ENCODE measurements around the gene PCBP3. TPM values are rescaled to one million over a fixed set of nuclear protein-coding genes. Genes with fewer than 3 reads are reported as not detected.

The PCBP3 gene
- total RNA-seq, 1 donor from 2014 or later: not detected

DNA sequence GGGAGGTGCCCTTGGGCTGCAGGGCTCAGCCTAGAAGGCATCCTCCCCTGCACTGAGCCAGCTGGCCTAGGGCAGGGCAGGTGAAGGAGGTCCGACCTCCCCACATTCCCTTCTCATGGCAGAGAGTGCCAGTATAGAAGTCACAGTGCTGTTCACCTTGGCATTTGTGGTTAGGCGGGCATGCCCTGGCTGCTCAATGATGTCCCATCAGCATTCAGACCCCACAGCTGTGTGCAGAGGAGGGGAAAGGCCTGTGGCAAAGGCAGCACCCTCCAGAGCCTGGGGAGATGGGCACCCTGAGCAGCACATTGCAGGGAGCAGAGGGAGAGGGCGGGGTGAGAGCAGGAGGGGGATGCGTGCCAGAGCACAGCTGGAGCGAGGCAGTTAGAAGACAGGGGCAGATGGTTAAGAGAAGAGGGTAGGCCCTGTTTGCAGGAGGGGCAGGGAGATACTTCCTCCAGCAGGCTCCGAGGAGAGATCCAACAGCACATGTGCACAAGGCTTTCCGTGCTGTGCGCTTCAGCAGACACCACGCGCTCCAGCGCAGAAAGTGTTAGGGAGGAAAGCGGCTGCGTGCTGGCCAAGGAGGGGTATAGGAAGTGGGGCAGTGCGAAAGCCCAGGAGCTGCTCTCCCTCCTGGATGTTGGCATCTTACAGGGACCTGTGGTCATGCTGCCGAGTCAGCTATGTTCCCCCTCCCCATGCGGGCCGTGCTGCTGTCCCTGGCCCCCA is 294.4 kb downstream of the PCBP3 start:
- DNase-seq: no peak

DNA sequence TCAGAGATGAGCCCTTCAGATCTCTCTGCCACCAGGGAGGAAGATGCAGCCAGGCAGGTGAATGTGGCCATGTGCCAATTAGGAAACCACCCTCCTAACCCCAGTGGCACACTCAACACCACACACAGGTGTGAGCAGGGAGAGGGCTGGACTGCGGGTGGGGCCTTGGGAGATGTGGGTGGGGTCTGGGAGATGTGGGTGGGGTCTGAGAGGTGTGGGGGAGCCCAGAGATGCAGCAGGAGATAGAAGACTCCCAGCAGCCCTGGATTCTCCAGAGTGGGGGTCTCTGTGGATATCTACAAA is 294.9 kb downstream of the PCBP3 start:
- no peak for DNase-seq

DNA sequence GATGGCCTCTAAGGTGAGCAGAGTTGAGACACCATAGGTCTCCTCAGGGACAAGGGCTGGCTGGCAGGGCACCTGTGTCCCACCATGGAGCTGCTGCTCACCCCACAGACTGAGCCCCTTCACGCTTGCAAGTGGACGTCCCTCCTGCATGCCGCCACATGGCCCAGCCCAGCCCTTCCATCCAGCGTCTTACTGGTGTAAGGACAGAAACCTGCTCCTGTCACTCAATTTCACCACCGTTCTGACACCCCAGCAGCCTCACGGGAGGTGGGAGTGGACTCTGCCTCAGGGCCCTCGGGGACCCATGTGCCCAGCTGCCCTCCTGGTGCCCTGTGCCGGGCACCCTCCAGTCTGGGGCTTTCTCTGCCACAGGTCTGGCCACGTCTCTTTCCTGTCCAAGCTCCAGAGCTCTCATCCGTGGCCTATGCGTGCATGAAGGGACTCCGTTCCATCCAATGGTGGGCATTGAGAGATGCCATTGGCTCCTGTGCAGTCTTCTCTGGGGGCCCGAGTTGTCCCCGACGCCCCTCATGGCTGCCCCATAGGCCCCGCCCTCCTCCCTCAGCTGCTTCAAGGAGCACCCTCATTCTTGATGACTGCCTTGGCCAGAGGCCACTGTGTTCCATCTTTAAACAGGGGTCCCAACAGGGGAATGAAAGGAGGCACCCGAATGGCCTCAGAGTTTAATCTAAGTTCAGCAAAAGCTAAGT is 295.4 kb downstream of the PCBP3 start:
- no peak for DNase-seq

DNA sequence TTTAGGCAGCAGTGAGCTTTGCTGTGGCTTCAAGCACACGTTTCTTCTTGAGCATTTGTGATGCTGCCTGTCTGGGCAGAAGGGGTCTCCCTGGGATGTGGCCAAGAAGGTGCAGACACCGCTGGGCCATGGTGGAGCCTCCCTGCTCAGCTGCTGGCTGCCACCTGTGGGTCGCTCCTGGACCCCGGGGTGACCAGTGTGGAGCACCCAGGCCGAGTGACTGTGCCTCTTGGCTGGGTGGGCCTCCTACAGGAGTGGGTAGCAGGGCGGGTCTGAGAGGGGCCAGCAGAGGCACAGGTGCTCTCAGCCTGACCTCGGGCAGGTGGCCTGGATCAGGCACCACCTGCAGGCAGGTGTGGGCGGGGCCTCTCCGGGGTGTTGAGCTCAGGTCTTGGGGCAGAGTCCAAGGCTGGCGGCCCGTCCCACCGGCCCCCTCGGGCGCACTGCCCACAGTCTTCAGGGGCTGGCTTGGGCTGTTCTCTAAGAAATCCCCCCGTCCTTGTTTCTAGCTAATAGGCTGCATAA is 296.1 kb downstream of the PCBP3 start:
- no peak for DNase-seq

DNA sequence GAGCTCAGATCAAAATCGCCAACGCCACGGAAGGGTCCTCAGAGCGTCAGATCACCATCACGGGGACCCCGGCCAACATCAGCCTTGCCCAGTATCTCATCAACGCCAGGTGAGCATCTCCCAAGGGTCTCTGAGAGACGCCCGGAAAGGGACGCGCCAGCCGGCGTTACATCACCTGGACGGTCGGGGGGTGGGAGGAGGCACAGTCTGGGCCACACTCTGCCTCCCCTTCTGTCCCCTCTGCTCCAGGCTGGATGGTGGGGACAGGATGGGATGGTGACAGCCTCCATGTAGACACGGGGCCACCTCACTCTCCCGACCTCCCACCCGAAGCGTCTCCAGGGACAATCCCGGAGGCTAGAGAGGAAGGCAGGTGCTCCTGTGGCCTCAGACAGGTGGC is 296.6 kb downstream of the PCBP3 start:
- DNase-seq: no peak

DNA sequence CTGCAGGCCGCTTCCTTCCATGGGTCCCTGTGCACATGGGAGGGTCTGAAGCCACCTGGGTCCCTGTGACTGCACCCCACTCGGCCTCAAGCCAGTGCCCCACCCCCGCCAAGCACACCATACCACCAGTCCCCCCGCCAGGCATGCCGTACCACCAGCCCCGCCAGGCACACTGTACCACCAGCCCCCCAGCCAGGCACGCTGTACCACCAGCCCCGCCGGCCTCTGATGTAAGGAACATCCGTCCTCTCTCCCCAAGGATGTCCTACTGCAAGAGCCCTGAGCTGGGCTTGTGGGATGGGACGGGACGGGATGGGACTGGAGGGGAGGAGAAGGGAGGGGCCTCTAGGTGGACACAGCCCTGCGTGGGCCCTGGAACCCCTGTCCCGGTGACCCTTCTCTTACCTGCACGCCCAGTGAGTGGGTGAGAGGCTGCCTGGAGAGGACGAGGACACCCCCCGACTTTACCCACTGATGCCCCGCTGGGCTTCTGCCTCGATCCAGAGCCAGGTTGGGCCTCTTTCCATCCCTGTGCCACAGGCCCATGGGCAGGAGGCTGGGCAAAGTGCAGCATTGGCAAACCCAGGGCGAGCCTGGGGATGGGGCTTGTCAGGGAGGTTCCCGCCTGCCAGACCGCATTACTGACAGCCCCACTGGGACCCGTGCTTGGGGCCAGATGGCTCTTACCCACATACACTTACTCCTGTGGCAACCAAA is 297.3 kb downstream of the PCBP3 start:
- DNase-seq: no peak

DNA sequence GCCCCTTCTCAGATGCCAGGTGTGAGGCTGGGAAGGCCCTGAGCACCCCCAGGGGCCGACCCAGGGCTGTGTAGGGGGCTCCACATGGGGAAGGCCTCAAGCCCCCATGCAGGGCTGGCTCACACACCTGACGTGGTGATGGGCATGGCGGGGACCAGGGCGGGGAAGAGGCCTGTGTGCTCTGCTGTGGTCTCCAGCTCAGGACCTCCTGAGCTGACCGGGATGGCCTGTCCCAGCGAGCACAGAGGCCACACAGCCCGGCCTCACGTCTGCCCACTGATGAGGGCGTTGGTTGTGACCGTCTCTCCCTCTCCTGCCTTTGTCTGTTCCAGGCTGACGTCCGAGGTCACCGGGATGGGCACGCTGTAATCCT is 297.8 kb downstream of the PCBP3 start:
- no peak for DNase-seq

DNA sequence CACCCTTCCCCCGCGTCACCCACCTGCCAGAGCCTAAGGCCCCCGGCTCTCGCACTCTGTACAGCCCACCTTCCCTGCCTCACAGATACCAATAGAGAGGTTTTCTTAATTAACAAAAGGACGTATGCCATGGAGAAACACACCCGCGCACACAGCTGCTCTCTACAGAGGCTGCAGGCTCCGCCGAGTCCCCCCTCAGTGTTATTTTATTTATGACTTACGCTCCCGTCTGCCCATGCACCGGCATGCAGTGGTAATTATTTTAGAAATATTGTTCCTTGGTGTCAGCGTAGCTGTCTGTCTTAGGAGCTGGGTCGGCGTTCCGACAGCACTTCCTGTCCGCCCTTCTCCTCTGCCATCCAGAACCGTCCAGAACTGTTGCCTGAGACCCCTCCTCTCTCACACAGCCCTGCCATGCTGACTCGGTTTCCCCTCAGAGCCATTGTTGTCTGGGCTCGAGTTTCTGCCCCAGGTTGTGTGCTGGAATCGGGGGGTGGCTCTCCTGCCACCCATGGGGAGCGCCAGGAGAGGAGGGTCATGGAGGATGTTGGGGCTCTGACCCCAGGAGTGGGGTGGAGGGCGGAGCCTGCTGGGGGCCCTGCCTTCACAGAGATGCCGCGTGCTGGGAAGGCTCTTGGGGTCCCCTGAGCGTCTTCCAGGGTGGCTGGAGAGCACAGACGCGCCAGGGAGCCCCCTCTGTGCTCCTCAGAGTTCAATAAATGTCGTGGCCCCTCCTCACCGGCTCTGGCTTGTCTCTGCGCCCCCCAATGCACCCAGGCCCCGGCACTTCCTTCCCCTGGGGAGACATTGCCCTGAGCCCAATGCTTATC is 298.4 kb downstream of the PCBP3 start:
- no peak for DNase-seq

DNA sequence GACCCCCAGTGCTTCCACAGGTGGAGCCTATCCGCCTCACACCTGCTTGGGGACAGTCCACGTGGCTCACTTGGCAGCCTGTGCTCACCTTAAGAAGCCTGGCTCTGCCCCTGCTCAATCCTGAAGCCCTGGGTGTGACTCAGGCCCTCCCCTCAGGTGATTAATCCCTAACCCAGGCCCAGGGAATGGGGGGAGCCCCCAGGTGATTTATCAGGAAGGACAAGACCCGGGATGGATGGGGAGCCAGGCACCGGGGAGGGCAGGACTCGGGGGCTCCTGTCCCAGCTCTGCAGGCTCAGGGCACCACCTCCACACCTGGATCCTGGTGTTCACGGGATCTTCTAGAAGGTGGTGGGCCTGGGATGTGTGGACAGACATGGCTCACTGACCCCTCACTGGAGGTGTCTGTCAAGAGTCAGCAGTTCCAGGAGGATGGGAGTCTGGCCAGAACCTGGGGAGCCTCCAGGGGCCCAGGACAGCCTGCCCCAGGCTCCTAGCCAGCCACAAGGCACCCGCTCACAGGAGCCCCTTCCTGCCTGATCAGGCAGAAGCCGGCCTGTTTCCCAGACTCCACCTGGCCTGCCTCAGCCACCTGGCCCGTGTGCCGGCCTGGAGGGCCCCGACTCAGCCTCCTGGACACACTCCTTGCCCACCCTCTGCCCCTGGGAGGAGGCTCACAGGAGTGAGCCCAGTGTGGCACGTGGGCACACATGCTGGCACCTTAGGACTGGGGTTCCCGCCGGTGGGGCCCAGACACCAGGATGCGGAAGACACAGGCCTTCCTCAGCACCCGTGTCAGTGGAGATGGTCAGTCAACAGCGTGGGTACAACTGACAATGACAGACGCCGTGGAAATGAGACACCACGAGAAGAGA is 299.5 kb downstream of the PCBP3 start:
- DNase-seq: no peak

DNA sequence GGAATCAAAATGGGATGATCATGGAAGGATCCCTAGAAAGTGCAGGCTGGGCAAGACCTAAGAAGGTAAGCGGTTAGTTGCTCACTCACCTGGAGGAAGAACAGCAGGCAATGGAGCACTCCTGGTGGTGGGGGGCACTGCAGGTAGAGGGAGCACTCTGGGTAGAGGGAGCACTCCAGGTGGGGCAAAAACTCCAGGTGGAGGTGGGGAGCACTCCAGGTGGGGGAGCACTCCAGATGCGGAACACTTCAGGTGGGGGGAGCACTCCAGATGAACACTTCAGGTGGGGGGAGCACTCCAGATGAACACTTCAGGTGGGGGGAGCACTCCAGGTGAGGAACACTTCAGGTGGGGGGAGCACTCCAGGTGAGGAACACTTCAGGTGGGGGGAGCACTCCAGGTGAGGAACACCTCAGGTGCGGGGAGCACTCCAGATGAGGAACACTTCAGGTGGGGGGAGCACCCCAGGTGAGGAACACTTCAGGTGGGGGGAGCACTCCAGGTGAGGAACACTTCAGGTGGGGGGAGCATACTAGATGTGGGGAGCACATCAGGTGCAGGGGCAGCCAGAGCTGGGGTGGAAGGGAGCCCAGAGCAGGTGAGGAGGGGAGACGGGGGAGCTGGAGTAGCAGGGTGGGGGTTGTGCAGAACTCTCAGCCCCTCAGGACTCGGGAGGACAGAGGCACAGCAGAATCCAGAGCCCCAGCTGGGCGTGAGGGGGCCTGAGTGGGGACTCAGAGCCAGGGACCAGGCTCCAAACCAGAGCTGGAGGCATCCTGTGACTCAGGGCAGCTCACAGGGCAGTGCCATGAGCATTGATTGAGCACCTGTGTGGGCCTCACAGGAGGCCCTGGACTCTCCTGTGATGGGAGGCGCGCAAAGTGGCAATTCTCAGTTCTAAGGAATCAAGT is 300.4 kb downstream of the PCBP3 start:
- DNase-seq: no peak

DNA sequence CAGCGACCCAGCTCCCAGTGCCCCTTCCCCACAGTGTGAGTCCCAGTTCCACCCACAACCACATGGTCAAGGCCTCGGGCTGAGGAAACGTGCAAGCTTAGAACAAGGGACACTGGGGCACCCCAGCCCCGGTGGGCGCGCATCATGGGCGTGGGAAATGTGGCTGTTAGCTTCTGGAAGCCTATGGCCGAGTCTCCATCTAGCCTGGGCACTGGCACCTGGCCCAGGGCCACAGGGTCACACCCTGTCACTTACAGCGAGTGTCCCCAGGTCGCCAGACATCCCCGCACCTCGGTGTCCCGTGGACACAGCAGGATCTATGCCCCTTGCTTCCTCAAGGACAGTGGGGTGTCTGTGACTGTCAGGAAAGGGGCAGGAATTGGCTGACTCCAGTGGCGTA is 301.1 kb downstream of the PCBP3 start:
- DNase-seq: no peak

DNA sequence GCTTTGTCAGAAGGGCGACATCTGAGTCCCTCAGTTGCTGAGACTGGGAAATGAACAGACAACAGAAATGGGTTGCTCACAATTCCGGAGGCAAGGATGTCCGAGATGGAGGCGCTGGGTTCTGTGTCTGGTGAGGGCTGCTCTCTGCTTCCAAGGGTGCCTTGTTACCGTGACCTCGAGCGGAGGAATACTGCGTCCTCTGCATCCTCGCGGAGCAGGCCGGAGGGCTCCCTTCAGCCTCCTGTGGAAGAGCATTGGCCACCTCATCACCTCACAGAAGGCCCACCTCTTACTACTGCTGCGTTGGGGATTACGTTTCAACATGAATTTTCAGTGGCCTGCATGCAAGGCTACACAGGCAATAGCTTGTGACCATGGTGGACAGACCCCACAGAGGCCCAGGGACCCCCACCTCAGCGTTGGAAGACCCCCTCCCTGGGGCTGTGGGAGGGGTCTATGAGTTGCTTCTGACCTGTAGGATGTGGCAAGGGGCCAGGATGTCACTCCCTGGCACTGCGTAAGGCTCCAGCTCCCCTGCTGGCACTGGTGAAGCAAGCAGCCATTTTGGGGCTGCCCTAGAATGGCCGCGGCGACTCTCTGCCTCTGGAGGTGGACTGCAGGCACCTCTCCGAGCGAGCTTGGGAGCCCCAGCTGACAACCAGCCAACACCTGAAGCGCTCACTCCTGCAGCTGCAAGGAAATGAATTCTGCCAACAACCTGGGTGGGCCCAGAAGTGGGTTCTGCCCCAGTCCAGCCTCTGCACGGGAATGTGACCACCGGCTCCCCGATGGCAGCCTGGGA is 301.7 kb downstream of the PCBP3 start:
- DNase-seq: no peak

DNA sequence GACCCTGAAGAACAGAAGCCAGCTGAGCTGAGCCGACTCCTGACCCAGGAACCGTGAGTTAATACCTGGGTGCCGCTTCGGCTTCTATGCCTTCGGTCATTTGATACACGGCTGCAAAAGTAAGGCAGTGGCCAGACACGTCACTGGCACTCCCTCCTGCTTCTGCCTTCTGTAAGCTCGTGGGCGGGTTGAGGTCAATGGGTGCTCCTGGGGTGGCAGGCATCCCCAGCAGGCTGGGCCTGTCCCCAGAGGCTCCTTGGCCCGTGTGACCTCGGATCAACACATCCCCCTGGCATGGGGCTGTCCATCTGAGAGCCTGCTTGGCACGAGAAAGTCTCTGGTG is 302.3 kb downstream of the PCBP3 start:
- no peak for DNase-seq

DNA sequence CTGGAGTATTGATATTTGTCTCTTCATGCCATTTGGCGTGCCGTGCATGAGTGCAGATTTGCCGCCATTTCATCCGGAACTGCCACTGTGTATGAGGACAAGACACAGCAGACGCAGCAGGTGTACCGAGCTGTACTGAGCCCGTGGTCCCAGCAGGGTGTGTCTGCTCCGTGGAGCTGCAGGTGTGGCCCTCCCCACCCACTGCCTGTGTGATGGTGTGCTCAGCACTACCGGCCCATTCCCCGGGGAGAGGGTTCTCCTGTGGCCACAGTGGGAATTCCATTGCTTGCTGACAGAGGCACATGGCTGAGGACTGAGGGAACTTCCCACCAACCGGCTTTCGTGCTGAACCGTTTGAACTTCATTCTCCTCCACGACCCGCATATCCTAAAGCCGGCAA is 303.8 kb downstream of the PCBP3 start:
- DNase-seq: no peak

DNA sequence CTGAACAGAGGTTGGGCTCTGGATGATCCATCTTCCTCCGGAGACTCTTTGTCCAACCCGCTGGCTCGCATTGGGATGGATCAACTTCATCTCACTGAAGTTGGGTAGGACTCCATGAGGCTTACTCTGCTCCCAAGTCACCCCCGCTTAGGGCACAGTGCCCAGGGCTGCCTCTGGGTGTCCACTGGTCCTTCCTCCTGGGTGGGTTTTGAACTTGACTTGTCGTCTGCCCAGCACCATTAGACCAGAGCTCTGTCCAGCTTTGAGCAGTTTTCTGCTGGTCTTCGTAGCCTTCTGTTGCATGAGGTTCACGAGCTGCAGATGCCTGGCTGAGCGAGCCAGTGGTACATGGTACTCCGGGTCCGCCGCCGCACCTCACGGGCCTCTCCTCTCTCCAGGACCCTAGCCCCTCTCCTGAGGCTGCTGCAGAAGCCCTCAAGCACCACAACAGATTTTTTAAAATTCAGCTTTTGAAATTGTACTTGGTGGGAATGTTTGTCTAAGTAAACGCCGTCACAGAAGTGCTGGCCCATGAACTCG is 304.3 kb downstream of the PCBP3 start:
- no peak for DNase-seq

DNA sequence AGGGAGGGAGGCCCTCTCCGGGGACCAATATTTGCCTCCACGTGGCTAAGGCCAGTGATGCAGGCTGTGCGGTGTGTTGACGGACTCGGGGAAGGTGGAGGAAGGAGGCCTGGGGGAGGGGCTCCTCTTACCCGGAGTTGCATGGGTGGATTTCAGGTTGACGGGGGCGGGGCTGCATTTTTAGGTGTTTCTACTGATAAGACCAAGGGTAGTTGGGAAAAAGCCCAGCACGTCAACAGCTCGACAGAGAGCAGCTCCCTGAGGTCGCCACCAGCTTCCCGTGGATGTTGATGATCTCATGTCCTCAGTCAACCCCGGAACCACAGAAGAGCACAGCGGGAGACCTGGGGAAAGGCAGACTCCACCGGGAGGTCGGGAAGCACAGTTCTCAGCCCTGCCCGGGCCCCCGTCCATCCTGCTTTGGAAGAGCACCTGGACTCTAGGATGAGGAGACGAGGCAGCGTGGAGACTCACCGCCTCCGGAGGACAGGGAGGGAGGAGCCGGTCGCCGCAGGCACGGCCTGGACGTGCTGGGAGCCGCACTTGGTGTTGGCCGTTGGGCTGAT is 305.1 kb downstream of the PCBP3 start:
- DNase-seq: no peak

DNA sequence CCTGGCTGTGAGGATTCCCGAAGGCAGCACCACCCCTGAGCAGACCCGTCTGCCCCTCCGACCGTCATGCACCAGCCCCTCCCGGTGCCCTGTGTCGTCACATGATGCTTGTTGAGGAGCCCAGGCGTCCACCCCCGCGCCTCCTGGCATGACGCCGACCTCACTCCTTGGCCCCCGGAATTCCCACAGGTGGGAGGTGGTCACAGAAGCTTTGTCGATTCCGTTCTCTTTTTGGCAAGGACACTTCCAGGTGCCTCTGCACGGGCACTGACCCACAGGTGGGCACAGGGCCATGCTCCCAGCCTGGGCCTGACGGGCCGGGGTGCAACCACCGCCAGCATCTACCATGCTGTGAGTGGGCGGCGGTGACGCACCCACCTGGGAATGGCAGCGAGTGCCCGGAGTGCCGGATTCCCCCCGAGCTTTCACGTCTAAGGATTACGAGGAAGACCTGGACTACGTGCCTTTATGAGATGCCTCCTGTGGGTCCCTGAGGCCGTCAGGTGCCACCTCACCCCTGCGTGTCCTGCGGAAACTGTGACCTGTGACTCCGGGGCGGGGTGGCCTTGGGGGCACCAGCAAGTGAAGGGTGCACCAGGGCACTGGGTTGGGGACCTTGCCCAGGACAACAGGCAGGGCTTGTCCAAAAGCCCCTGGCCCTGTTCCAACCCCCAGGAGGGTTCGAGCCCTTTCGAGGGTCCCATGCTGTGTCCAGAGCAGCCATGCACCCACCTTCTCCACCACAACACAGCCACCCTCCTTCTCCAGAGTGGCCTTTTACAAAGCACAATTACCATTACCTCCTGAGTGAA is 306.6 kb downstream of the PCBP3 start:
- no peak for DNase-seq

DNA sequence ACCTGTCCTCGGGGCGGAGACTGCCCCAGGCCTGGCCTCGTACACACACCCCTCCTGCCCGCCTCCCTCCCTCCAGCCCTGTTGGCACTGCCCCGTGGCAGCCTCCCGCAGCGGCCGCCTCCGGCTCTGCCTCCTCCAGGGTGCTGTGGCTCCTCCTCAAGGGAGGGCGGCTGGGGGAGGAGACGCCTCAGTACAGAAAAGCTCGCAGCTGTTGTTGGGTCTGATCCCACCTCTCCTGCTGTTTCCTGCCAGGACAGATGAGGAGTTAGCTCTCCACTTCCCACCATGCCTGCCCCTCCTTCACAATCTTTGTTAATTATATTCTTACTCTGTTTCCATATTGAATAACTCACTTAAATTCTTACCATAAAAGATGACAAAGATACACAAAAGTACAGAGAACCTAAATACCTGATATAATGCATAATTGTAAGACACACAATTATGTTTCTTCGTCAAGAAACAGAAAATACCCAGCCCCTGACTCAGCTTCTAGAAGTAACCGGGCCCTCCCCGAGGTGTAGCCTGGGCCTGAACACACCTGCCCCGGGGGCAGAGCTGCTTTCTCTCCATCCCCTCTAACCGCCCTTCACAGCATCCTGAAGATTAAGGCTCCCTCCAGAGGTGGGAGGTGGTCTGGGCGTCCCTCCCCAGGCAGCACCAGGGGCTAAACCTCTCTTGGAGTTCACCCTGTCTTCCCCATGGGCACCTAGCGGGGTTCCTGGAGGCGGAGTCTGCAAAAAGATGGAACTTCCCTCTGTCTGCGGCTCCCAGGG is 307.4 kb downstream of the PCBP3 start:
- no peak for DNase-seq
